Cardiac muscle cell (in vitro differentiated cells and primary cell): ENCODE data around the gene ACTN3. TPM values are rescaled to one million over a fixed set of nuclear protein-coding genes. Genes with fewer than 3 reads are reported as not detected.
"Not testable (repeated sequence)": the region's sequence is repeated elsewhere in the genome, so short reads cannot be mapped to it uniquely, and the experiment has no call there.

Source experiments
- DNase-seq, 2 donors: peaks; one replicate each; pipeline versions ENCODE4 v3.0.0 to v3.0.0-alpha.2; 2010 to 2017; ENCODE audit warnings: low read depth in 1 of 2, low spot score in 1 of 2
- H3K27ac ChIP-seq: fragments of 200-600 bp; sonication (generic); 2 replicates; pipeline ENCODE4 v1.5.1; 2016
- H3K27me3 ChIP-seq: fragments of 200-600 bp; sonication (generic); 2 replicates; pipeline ENCODE4 v1.6.0; 2016; ENCODE audit warnings: control low read depth
- H3K36me3 ChIP-seq: fragments of 200-600 bp; sonication (generic); 2 replicates; pipeline ENCODE4 v1.5.1; 2016; ENCODE audit warnings: control low read depth
- H3K4me1 ChIP-seq: fragments of 200-600 bp; sonication (generic); 2 replicates; pipeline ENCODE4 v1.8.1; 2017; ENCODE audit warnings: low read depth, mild to moderate bottlenecking, mixed run types
- H3K4me3 ChIP-seq: fragments of 200-600 bp; sonication (generic); 2 replicates; pipeline ENCODE4 v1.5.1; 2016; ENCODE audit warnings: mild to moderate bottlenecking
- H3K9me3 ChIP-seq: fragments of 200-600 bp; sonication (generic); 2 replicates; pipeline ENCODE4 v1.5.1; 2017; ENCODE audit warnings: low read depth, mild to moderate bottlenecking, control low read depth
- polyA plus RNA-seq: library from polyadenylated mRNA; unstranded; fragments of >200 nt; fragmentation: Nextera tagmentation; extraction: Ambion mirVana; gene quantifications from 2 replicates; pipeline ENCODE4 v1.2.1, GENCODE V29; 2016
- total RNA-seq: library from RNA; depleted of rRNA; stranded (reverse); fragments of >200 nt; gene quantifications from 2 replicates; pipeline ENCODE4 v1.2.3, GENCODE V29; 2016
- TF ChIP-seq, protein P1 (sequence below): IDR thresholded peaks from 2 replicates; pipeline ENCODE4 v1.5.1; 2012; ENCODE audit warnings: low read depth, mild to moderate bottlenecking, low read length

ACTN3 gene
- total and polyA plus RNA-seq, 2 experiments from 2014 or later, result 111 to 189 TPM

DNA sequence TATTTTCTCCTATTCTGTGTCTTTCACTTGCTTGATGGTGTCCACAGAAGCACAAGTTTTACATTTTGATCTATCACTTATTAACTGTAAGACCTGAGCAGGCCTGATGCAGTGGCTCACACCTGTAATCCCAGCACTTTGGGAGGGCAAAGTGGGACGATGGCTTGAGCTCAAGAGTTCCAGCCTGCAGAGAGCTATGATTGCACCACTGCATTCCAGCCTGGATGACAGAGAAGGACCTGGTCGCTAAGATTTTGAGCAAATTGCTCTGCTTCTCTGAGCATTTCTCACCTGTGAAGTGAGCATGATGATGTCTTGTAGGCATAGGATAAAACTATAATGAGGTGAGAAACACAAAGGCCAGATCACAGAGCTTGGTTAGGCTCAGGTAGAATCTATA lies 39.4 kb downstream of the ACTN3 start:
- TF ChIP-seq, protein P1, sequence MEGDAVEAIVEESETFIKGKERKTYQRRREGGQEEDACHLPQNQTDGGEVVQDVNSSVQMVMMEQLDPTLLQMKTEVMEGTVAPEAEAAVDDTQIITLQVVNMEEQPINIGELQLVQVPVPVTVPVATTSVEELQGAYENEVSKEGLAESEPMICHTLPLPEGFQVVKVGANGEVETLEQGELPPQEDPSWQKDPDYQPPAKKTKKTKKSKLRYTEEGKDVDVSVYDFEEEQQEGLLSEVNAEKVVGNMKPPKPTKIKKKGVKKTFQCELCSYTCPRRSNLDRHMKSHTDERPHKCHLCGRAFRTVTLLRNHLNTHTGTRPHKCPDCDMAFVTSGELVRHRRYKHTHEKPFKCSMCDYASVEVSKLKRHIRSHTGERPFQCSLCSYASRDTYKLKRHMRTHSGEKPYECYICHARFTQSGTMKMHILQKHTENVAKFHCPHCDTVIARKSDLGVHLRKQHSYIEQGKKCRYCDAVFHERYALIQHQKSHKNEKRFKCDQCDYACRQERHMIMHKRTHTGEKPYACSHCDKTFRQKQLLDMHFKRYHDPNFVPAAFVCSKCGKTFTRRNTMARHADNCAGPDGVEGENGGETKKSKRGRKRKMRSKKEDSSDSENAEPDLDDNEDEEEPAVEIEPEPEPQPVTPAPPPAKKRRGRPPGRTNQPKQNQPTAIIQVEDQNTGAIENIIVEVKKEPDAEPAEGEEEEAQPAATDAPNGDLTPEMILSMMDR, result no peak
- Histone ChIP-seq H3K4me1 (no peaks in the 10 kb centered on the region), H3K9me3 (no peaks in the 10 kb centered on the region), H3K4me3 (no peak overlapping the region), H3K36me3 (no peaks in the 10 kb centered on the region), H3K27me3 (no peaks in the 10 kb centered on the region), H3K27ac (no peak overlapping the region)
- DNase-seq, result no peak

DNA sequence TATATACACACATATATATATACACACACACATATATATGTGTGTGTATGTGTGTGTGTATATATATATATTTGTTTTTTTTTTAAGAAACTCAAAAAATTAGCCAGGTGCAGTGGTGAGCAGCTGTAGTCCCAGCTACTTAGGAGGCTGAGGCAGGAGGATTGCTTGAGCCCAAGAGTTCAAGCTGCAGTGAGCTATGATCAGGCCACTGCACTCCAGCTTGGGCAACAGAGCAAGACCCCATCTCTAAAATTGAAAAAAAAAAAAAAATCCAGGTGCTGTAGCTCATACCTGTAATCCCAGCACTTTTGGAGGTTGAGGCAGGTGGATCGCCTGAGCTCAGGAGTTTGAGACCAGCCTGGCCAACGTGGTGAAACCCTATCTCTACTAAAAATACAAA lies 42.6 kb downstream of the ACTN3 start:
- H3K4me1 ChIP-seq, H3K4me3 ChIP-seq, H3K27me3 ChIP-seq, DNase-seq, H3K9me3 ChIP-seq, H3K36me3 ChIP-seq, H3K27ac ChIP-seq: not testable (repeated sequence)

DNA sequence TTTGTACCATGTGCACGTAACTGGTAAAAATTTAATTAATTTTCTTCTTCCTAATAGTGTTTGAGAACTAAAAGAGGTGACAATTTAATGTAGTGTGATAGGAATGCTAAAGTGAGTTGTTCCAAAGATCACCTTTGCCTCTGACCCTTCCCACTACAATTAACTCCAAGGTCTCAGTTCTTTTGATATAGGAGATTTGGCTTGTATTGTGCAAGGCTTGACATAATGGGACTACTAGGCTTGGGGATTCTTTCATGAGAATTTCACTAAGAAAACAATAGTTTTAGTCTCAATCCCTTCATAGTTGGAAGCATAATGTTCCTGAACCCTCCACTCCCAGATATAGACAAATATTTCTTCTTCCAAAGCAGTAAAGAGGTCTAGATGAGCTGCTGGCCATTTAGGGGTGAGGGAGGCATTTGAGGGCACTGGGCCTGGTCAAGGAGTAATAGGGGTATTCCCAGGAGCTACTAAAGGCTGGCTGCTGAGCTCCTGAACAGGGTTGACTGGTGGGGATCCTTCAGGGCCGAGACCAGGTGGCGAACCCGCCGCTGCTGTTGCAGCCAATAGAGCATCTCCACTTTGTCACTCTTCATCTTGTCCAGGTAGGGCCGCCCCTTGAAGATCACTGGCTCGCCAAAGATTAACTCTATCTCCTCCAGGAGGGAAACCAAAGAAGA lies 43.4 kb downstream of the ACTN3 start:
- no peak for DNase-seq

DNA sequence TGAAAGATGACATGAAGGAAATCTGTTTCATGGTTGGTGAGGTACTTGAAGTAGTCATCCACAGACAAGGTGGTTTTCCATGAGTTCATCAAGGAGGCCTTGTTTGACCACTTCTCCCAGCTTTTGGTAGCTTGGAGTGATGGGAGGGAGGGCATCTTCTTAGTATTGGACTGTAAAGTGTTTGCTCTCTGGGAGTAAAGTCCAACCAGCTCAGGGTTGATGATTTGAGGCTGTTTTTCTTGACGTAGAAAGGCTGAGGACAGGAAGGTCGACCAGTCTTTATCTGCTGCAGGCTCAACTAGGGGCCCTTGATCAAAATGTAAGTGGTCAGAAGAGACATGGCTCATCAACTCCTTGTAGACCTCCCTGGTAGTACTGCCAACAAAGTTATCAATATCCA lies 44.5 kb downstream of the ACTN3 start:
- TF ChIP-seq, protein P1, result no peak
- Histone ChIP-seq H3K4me1 (peaks cover 7% of the 10 kb centered on the region), H3K27me3 (no peaks in the 10 kb centered on the region), H3K4me3 (no peak overlapping the region), H3K36me3 (no peaks in the 10 kb centered on the region), H3K27ac (no peak overlapping the region), H3K9me3 (no peaks in the 10 kb centered on the region)
- DNase-seq, result no peak

More for the DNA sequence above, 43.4 kb downstream of the ACTN3 start:
- Histone ChIP-seq H3K27ac (no peak overlapping the region), H3K4me3 (no peak overlapping the region), H3K9me3 (no peaks in the 10 kb centered on the region), H3K27me3 (no peaks in the 10 kb centered on the region), H3K36me3 (no peaks in the 10 kb centered on the region), H3K4me1 (peaks cover 7% of the 10 kb centered on the region)
- TF ChIP-seq, protein P1, result no peak

DNA sequence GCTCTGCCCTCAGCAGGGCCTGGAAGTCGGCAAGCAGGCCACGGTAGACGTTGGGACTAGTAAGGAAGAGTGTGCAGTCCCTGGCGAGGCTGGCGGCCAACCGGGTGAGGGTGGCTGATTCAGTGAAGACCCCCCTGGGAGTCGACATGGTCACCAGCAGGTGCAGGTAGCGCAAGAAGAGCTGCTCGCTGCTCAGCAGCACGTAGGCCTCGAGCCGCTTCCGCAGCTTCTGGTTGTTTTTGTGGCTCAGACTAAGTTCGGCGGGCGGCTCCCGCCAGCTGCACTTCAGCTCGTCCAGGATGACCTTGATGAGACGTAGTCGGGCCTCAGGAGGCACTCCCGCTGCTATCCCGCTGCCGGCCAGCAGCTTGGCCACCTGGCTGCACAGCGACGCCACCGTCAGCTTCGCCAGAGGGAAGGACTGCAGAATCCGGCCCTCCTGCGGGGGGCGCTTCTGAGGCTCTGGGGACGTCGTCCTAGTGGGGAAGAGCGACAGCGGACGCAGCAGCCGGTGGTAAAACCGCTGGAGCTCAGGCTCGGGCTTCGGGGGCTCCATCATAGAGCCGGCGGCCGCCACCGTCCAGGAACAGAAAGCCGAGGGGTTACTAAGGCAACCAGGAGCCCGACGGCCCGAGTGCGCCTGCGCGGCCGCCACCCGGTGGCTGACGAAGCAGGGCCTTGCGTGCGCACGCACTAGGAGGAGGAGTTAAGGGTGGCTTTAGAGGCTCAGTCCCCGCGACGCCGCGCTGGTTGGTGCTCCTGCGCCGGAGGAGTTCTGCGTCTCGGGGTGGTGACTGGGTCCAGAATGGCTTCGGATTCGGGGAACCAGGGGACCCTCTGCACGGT lies 46.0 kb downstream of the ACTN3 start, which contains the start of the genes CCDC87 and CCS:
Gene CCDC87 (minus strand): TSS at position 607 of the 846 bp plus-strand sequence. CDS start 48 bp downstream, at position 559.
Gene CCS (plus strand): TSS at position 729 of the 846 bp plus-strand sequence. CDS start 77 bp downstream, at position 806.
- Histone ChIP-seq H3K4me1 (peaks cover 7% of the 10 kb centered on the region), H3K27me3 (no peaks in the 10 kb centered on the region), H3K4me3 (peak within 1 kb of the TSS; percentile 57), H3K27ac (peak within 1 kb of the TSS; percentile 72), H3K36me3 (no peaks in the 10 kb centered on the region), H3K9me3 (no peaks in the 10 kb centered on the region)
- DNase-seq, result peak; percentile 97
- TF ChIP-seq, protein P1, result peak; percentile 65

DNA sequence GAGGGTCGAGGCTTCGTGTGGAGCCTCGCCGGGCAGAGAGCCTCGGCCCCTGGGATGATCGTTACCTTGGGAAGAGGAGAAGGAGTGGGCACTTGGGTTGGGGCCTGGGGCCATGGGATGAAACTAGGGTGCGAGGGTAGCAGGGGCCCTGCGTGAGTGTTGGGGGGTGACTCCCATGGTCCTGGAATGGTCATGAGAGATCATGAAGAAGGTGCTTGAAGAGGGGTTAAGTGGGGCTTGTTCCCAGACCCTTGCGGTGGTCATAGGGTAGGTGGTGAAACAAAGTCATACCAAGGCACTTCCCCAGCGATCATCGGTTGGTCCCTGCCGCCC lies 46.6 kb downstream of the ACTN3 start:
- H3K9me3 ChIP-seq, result no peaks in the 10 kb centered on the region
- H3K4me3 ChIP-seq, result peak overlapping the region; percentile 57
- H3K4me1 ChIP-seq, result peaks cover 7% of the 10 kb centered on the region
- peak in 1 of 2 donors; percentile 2 for DNase-seq
- H3K27me3 ChIP-seq, result no peaks in the 10 kb centered on the region
- TF ChIP-seq, protein P1, result no peak
- H3K27ac ChIP-seq, result peak overlapping the region; percentile 72
- H3K36me3 ChIP-seq, result no peaks in the 10 kb centered on the region
